Left renal cortex interstitium (tissue), 4 donors: Measurements from ENCODE around the gene C2orf81. TPM values are rescaled to one million over a fixed set of nuclear protein-coding genes. Genes with fewer than 3 reads are reported as not detected.
A peak's percentile ranks its signal among the peaks of the same experiment; 100 is the strongest.
"Not testable (repeated sequence)": the region's sequence is repeated elsewhere in the genome, so short reads cannot be mapped to it uniquely, and the experiment has no call there.

Experiments
- DNase-seq, 4 donors: peaks; one replicate each; pipeline ENCODE4 v3.0.0-alpha.2; 2013; ENCODE audit warnings: low read depth in 4 of 4, low spot score in 2 of 4, missing footprints in 1 of 4
- polyA plus RNA-seq, 4 donors: library from polyadenylated mRNA; unstranded; fragments of 120-200 nt; gene quantifications; one replicate each; pipeline ENCODE4 v1.2.1, GENCODE V29; 2013; ENCODE audit not compliant: insufficient read length in 4 of 4

The C2orf81 gene
- polyA plus RNA-seq, 4 donors, result 5.6 to 8.7 (median 8.2) TPM

DNA sequence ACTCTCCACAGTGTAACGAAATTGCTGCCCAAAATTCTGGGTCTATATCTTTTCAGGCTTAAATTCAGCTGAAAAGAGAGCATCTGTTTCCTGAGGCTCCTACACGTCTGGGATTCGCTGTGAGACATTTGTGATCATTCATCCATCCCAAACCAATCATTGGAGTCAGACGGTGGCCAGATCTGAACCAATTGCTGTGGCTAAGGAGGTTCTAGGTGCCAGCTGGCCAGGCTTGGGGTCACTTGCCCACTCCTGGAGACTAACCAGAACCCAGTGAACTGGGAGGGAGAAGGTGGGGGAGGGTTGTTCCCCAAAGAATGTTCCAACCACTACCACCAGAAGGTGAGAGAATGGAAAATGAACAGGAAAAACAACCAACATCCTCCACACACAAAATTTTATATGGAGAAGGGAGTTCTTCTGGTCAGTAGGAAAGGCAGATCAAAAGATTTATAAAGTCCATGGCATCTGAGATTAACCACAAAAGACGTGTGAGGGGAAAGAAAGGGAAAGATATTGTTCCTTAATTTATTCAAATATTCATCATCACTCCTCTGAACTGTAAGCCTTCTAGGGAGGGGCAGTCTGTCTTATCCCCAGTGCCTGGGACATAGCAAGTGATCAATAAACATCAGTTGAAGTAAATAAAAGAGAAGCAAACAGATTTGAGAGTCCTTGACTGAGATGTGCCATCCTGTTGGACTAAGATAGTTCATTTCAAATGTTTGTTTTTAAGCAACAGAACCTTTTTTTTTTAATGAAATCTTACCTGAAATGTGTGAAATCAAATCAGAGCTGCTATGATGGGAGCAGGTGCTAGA lies 23.3 kb upstream of the C2orf81 start:
- no peak for DNase-seq

DNA sequence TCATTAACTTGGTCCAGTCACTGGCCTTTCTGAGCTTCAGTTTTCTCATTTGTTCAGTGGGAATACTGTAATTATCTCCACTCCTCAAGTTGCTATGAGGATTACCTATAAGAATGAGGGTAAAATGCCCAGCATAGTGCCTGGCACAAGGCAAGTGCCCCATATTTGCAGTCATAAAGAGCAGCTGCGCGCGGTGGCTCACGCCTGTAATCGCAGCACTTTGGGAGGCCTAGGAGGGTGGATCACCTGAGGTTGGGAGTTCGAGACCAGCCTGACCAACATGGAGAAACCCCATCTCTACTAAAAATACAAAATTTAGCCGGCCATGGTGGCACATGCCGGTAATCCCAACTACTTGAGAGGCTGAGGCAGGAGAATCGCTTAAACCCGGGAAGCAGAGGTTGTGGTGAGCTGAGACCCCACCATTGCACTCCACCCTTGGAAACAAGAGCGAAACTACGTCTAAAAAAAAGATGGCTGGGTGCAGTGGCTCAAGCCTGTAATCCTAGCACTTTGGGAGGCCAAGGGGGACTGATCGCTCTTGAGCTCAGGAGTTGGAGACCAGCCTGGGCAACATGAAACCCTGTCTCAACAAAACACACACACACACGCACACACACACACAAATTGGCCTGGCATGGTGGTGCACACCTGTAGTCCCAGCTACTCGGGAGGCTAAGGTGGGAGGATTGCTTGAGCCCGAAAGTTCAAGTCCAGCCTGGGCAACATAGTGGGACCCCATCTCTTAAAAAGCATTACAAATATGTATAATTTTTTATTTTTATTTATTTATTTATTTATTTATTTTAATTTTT lies 21.3 kb upstream of the C2orf81 start:
- DNase-seq, result not testable (repeated sequence)

DNA sequence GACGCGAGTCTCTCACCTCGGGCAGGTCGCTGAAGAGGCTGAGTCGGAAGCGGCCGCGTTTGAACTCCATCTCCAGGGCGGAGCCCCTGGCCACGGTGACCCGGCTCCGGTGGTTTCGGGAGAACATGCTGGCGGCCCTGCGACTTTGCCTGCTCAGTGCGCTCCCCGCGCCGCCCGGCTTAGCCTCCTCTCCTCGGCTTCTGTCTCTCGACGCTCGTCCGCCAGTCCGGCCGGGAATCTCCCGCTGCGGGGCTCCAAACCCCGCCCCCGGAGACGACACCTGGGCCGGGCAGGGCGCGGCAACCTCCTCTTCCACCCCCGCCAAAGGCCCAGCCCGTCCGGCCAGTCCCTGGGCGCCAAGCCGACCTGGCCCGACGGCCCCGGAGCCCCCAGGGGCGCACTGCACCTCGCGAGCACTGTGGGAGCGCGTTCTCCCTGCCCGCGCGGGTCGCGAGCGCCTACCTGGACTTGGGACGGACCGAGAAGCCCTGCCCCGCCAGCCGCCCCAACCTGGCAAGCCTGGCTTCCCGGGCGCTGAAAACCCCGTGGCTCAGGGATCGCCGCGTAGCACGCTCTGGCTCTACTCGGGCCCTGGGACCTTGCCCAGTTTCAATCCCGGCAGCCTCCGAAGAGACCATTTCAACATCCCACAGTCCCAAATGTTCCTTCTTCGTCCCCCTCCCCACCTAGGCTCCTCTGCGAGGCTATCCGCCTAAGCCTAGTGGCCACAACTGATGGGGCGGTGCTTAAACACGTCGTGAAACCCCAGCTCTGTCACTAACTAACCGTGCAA lies 20.5 kb upstream of the C2orf81 start, which contains the start of gene RTKN:
RTKN (minus strand) TSS at position 248 of the 793 bp plus-strand sequence; CDS start at position 127, 121 bp downstream.
- DNase-seq, result no peak

DNA sequence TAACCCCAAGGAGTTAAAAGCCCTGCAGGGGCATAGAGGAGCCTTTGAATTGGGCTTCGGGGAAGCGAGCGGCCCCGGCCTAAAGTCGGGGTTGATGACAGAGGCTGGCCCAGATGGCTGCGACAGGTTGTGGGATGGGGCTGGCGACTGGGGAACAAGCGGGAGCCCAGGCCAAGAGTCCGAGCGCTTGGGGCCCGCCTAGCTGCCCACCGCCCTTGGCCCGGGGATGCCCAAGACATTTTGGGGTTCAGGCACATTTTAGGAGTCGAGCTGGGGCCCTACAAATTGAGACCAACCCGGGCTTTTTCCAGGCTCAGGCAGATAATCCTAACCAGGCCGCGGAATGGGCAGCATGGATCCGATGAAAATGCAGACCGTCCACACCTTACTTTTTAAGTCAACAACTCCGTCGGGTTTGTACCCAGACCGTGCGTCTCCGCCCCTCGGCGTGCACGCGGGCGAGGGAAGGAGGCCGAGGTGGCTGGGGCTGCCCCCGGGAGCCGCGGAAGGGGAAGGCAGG lies 19.8 kb upstream of the C2orf81 start:
- DNase-seq, result no peak

DNA sequence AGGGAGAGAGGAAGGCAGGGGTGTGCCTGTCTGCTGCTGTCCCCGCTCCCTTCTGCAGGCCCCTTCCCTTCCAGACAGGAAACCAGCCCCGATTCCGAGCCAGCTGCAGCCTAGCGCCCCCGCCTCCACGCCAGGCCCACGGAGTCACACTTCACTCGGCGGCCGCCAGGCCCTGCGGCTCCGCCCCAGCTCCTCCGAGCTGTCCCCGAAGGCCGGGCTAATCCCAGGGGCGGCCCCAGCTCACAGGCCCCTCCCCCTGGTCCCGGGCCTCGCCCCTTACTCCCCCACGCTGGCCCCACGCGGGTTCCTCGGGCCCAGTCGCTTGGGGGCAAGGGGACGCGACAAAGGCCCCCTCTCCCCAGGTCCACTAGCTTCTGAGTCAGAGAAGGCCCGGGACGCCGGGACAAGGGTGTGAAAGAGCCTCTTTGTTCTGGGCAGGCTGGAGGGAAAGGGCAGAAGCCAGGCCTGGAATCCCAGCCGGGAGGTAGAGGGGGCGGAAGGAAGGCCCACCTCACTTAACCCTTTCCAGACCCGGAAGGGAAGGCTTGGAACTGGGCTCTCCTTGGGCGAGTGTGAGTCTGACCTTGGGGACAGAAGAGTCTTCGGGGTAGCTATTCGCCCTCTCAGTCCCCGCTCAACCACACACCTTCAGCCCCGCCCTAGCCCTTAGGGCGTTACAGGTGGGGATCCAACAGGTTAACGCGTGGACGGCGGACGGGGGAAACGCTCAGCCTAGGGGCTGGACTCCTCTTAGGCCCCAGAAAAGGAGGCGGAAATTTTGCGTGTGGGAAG lies 19.2 kb upstream of the C2orf81 start:
- DNase-seq, result peak; percentile 84 to 88 (median 86)

DNA sequence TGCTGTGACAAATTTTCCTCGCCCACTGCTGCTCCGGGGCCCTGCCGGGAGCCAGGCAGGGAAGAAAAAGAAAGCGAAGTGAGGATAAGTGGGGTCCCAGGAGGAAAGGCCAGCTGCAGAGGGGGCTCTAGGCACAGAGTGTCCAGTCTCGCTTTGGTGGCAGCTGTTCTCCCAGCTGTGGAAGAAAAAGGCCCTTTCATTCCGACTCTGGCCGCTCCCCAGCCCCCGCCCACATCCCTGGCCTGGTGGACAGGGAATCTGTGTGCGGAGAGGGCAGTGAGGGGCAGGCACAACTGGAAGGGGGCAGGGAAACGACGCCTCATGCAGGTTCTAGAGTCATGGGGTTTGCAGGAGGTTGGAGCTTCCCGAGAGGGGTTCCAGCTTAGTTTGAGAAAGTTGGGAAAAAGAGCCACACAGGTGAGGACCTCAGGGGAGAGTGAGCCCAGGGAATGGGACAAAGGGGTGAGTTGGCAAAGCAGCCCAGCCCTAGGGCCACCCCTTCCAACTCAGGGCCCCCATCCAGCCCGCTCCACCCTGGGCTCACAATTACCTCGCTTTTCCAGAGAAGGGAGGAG lies 18.5 kb upstream of the C2orf81 start:
- peak in 1 of 4 donors; percentile 42 for DNase-seq

DNA sequence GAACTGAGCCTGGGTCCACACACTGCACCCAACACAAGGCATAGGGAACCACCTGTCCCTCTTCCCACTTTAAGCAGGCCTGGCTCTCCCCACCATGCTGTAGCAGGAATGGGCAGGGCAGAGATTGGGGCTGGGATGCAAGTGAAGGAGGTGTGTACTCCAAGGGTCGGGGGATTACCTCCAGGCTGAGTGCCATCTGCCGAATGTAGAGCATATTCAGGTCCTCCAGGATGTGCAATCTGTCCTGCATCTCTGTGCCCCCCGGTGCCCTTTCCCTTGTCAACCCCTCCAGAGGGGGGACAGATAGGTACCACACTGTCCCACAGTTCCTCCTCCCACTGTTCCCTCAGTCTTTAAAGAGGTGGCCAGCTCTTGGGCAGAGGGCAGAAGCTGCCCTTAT lies 18.0 kb upstream of the C2orf81 start:
- DNase-seq, result no peak

DNA sequence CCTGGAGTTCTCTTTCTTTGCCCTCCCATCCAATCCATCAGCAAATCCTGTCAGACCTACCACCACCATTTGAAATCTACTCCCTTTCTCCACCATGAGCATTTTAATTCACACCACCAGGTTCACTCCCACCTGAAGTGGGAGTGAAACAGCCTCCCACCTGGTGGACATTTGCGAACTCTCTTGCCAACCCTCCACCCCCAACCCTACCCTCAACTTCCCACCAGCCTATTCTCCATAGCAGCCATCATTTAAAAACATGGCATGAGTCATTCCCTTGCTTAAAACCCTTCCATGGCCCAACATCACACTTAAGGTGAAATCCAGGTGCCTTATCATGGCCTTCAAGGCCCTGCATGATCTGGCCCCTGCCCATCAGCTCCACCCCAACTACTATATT lies 16.8 kb upstream of the C2orf81 start:
- DNase-seq, result no peak

DNA sequence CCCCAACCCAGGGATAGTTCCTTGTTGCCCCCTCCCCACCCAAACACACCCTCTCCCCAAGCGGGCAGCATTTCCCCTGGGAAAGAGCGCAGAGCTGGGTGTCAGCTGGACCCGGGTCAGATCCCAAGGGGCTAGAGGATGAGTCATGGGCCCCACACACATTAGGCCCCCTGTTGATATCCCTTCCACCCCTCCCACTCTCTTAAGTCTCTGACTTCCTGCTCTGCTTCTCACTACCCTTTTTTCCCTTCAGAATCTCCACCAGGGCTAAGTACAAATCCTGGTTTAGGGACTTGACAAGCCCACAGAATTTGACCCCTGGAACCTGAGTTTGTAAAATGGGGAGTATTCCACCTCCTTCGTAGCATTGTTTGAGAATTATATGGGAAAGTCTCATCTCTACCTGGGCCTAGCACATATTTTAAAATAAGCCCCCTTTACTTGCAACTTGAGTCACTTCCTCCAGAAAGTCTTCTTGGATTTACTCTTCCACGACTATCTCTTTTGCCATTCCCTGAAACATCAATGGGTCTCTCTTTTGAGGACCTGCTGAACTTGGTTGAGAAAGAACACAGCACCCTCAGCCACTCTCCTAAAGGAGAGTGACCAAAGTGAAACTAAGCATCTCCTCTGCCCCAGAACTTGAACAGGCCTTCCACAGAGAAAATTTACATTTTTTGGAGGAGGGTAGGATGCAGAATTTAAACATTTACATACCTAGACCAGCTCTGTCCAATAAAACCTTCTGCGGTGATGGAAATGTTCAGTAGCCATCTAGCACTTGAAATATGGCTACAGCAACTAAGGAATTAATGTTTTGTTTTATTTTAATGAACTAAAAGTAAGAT lies 15.7 kb upstream of the C2orf81 start:
- no peak for DNase-seq

DNA sequence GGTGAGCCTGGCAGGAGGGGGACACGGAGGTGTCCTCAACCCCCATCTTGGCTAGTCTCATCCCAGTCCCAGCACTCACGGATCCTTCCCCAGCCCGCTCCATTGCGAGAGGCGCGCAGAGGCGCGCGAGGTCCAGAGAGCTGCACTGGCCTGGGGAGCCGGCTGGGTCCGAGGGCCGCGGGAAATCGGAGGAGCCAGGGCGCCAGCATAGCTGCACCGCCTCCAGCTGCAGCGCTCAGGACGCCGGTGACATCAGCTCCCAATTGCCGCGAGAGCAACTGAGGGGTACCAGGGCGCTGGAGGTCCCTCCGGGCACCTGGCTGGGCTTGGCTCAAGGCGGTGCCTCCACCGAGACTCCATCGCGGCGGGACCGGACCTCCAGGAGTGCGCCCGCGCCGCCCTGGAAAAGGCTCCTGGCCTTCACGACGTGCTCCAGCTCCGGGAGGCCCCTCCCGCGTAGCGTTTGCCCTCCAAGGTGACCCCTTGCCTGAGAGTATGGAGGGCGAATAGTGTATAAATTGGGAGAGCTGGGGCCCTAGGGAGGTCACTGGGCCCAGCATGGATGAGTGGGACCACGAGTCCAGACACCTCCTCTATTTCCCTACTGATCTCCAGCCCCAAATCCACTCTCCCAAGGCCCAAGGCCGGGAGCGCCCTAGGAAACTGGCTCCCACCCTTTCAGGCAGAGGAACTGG lies 14.8 kb upstream of the C2orf81 start:
- no peak for DNase-seq

DNA sequence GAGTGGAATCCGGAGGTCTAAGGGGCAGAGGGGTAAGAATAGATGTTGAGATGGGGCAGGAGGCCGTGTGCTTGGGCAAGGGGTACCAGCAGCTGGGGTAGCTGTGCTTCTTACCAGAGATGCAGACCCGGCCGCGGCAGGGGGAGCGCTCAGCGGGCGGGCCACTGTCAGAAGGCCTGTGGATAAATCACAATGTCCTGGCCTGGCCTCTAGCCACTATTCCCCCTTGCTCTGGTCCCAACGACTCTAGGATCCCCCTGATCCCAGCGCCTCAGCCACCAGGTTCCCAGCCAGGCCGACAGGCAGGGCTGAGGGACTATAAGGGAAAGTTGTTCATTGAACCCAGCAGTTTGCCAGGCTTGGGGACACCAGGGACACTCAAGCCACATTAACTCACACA lies 9.1 kb upstream of the C2orf81 start:
- DNase-seq, result no peak

DNA sequence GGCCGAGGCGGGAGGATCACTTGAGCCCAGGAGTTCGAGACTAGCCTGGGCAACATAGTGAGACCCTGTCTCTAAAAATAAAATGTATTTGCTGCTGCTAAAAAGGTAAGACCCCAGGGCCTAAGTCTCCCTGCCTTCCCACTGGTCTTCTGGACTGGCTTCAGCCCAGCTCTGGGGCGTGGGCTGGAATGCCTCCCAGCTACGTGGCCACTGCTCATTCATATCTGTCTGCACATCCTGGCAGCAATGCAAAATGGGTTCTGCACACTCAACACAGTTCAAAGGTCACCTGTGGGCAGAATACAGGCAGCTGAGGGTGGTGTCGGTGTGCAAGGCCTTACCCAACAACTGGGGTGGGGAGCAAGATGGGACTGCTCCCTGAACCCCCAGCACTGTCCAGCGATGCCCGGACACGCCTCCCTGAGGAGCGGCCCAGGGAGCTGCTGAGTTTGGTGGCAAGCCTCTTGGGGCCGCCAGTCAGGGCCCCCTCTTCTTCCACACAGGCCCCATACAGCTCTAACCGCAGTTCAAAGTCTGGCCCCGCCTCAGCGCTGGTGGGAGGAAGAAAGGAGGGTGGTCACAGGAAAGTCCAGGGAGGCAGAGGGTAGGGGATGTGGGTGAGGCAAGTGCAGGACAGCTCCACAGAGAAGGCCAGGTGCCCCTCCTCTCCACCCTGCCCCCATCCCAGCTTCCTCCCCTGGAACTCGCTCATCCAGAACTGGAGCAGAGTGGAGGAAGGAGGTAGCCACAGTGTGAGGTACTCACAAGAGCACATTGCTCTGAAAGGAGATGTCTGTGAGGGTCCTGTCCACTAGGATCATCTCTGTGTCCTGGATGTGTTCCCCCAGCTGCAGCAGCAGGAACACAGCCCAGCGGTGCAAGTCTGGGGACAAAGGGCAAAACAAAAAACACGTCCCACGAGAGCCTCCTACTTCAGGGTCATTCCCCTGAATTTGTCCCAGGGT lies 8.3 kb upstream of the C2orf81 start:
- DNase-seq, result no peak

DNA sequence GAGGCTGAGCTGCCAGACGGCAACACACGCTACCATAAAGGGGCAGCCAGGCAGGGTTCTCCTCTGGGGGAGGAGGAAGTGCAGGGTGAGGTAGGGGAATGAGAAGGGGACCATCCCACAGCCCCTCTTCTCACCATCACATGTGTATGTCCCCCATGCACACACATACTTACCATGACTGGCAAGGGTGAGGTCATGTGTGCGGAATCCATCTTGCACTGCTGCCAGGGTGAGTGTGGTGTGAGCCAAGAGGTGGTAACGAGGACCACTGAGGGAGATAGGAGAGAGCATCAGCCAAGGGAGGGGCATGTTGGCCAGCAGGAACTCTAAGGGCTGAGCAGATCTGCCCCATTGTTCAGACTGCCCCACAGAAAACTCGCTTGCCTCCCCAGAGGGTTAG lies 7.3 kb upstream of the C2orf81 start:
- DNase-seq, result no peak

DNA sequence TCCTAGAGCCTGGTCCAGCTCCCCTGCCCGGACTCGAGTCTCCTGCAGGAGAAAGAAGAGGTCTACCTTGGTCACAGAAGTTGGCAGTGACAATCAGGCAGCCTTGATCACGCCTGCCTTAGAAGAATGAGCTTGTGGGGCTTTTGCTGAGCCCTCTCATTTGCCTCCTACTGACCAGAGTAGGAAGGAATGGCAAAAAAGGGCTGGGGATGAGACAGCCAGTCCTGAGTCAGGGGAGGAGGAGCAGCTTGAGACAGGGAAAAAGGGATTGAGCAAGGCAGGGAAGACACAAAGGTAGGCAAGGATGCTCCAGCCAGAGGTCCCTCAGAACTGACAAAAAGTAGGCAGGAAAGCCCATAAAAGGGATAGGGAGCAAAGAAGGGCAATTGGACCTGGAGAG lies 6.1 kb upstream of the C2orf81 start:
- DNase-seq, result no peak

DNA sequence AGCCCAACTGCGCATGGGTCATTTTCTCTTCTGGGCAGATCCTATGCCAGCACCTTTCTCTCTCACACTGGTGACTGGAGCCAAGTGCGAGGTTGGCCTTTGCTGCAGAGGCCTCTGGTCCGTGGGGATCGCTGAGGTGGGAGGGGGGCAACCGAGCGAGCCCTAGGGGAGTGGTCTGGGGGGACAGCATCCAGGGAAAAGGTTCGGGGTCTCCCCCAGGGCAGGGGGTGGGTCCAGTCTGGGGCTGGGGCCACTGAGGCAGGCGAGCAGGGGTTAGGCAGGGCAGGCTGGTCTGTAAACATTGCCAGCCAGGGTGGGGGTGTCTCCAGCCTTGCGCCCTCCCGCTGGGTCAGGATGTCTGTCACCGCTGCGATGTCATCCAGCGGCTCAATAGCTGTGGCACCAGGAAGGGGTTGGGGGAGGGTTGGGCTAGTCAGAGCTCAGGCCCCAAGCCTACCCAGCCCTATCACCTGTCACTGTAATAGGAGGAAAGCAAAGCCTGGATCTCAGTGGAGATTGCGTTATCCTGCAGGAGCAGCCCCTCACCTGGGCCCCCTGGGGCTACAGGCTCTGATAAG lies 4.9 kb upstream of the C2orf81 start:
- no peak for DNase-seq

DNA sequence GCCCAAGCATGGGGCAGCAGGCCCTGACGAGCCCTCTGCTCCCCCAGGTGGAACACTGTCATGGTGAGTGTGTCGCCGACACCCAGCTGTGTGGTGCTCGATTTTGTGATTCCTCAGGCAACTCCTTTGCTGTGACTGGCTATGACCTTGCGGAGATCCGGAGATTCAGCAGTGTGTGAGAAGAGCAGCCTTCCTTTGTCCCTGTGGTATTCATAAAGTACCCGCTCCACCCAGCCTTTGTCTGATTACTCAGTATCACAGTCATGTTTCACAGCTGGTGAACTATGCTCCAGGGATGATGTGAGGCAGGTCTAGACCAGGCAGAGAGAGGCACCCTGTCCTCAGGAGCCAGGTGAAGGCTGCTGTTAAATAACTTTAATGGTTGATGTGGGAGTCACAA lies 4.1 kb upstream of the C2orf81 start:
- no peak for DNase-seq

DNA sequence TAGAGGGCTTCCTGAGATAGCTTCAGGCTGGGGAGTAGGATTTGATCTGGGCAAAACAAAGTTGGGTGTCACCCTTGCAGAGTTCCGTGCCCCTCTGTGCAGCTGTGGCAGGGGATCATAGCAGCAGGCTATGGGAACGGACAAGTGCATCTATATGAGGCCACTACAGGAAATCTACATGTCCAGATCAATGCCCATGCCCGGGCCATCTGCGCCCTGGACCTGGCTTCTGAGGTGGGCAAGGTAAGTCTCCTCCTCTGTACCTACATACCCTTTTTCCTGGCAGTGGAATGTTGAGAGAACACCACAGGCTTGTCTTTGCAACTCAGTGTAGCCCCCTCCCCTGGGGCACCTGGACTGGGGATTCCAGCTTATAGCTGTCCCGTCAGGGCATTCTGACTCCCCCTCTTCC lies 3.6 kb upstream of the C2orf81 start:
- no peak for DNase-seq
